HUES48 (cell line): ENCODE measurements around the gene PDGFRB.

Source experiments
- H3K27ac ChIP-seq: one replicate; pipeline ENCODE4 v1.7.0; 2013; ENCODE audit warnings: low read depth, low read length, inconsistent platforms
- H3K27me3 ChIP-seq: 2 replicates; pipeline ENCODE4 v1.6.1; 2013; ENCODE audit warnings: mild to moderate bottlenecking, low read length; ENCODE audit not compliant: control insufficient read depth, insufficient read depth
- H3K36me3 ChIP-seq: 2 replicates; pipeline ENCODE4 v1.6.1; 2013; ENCODE audit warnings: low read length; ENCODE audit not compliant: control insufficient read depth, insufficient read depth
- H3K4me1 ChIP-seq: 2 replicates; pipeline ENCODE4 v1.6.1; 2013; ENCODE audit warnings: mild to moderate bottlenecking, low read length; ENCODE audit not compliant: control insufficient read depth, insufficient read depth
- H3K4me3 ChIP-seq: 2 replicates; pipeline ENCODE4 v1.5.1; 2013; ENCODE audit warnings: mild to moderate bottlenecking, low read depth, low read length
- H3K9ac ChIP-seq: 2 replicates; pipeline ENCODE4 v1.6.1; 2013; ENCODE audit warnings: mild to moderate bottlenecking, low read depth, low read length, moderate library complexity
- H3K9me3 ChIP-seq: 2 replicates; pipeline ENCODE4 v1.6.1; 2013; ENCODE audit warnings: low read length; ENCODE audit not compliant: control insufficient read depth, insufficient read depth

Gene PDGFRB

DNA sequence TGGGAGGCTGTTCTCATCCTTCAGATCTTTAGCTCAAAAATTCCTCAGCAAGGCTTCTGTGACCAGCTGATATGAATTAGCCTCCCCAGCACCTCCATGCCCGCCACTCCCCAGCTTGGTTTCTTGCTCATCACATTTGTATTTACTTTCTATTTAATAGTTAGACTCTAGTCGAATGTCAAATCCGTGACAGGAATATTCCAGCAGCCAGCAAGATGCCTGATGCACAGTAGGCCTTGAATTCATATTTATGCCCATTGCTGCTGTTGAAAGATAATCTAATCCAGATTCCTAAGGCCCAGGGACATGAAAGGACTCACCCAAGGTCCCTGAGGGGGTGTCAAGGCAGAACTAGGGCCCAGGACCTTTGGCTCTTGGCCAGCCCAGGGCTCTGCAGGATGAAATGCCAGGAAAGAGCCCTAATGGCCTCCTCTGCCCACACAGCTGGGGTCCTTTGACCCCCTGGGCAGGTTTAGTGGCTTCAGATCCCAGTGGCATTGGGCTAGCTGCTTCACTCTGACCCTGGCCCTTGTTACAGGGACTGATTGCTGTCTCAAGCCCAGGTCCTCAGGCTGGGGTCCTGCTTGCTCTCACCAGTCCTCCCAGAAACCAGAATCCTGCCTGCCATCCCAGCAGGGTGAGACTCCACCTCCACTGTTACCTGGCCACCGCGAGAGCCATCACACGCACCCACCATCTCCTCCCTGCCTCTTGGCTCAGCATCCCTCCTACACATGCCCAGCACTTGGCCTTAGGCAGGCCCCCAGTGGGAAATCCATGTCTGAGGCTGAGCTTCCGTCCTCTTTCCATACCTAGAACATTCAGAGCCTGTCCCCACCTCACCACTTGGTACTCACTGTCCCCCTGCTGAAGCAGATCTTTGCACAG is 76.6 kb downstream of the PDGFRB start:
- no peak overlapping the region for H3K9ac ChIP-seq
- no peaks in the 10 kb centered on the region for H3K27me3 ChIP-seq
- H3K36me3 ChIP-seq, result no peaks in the 10 kb centered on the region
- no peak overlapping the region for H3K27ac ChIP-seq
- no peak overlapping the region for H3K4me3 ChIP-seq
- no peaks in the 10 kb centered on the region for H3K9me3 ChIP-seq
- peaks cover 7% of the 10 kb centered on the region for H3K4me1 ChIP-seq

DNA sequence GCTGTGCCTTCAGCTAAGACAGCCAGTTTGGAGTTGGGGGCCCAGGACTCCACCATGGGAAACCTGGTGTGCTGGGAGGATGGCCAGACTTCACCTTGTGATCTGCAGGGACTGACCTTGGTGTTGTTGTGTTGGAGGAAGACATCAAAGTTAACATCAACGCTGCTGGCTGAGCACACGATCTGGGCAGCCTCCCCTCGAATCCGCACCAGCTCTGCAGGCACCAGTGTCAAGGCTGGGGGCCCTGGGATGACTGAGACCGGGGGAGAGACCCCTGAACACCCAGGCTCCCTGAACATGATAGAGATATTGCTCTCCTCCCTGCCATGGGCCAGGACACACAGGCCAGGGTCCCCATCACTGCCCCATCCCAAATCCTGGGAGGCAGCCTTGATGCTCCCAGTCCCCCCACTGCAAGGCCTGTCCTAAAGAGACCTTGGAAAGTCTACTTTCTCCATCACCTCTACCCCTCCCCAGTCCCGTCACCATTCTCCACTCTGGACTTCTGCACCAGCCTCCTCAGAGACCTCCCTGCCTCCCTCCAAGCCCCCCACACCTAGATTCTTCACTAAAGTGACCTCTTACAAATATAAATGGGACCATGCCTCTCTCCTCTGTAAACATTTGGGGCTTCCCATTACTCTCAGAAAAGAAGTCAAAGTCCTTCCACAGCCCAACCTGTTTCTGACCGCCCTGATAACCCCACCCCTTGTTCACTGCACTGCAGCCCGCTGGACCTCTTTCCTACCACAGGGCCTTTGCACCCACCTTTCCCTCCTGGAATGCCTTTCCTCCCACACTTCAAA is 77.4 kb downstream of the PDGFRB start:
- H3K36me3 ChIP-seq, result no peaks in the 10 kb centered on the region
- no peaks in the 10 kb centered on the region for H3K27me3 ChIP-seq
- peaks cover 7% of the 10 kb centered on the region for H3K4me1 ChIP-seq
- H3K9me3 ChIP-seq, result no peaks in the 10 kb centered on the region
- no peak overlapping the region for H3K27ac ChIP-seq
- no peak overlapping the region for H3K9ac ChIP-seq
- no peak overlapping the region for H3K4me3 ChIP-seq

DNA sequence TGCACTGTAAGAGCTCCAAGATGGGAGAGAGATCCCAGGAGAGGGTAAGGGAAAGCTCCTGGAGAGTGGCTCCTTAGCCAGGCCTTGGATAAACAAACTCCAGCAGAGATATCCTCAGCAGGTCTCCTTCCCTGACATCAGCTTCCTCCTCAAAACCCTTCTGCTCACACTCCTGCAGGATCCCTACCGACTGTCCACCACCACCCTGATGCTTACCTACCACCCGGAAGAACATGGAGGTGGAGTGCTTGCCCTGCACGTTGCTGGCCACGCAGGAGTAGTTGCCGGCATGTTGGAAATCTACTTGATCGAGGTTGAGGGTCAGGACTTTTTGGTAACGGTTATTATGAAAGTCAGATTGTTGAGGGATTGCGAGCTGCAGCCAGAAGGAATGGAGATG is 78.6 kb downstream of the PDGFRB start:
- Histone ChIP-seq H3K27me3 (no peaks in the 10 kb centered on the region), H3K4me3 (no peak overlapping the region), H3K27ac (no peak overlapping the region), H3K9me3 (no peaks in the 10 kb centered on the region), H3K4me1 (peaks cover 4% of the 10 kb centered on the region), H3K36me3 (no peaks in the 10 kb centered on the region), H3K9ac (no peak overlapping the region)

DNA sequence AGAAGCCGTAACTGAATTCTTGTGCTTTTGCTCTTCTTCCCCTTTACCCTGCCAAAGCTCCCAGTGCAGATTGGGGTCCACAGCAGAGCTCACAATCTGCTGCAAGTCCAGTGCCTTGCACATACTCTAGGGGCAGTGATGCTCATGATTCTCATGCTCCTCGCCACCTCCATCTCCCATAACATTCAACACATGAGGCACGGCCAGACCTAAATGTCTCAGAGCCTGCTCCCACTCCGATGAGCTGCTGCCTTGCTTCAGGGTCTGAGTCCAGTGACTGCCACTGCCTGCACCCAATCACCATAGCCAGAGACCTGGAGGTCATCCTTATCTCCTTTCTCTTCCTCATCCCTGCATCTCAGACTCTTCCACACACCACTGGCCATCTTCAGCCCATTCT is 79.8 kb downstream of the PDGFRB start:
- Histone ChIP-seq H3K27me3 (no peaks in the 10 kb centered on the region), H3K36me3 (no peaks in the 10 kb centered on the region), H3K9ac (no peak overlapping the region), H3K9me3 (no peaks in the 10 kb centered on the region), H3K4me3 (no peak overlapping the region), H3K27ac (no peak overlapping the region), H3K4me1 (no peaks in the 10 kb centered on the region)

DNA sequence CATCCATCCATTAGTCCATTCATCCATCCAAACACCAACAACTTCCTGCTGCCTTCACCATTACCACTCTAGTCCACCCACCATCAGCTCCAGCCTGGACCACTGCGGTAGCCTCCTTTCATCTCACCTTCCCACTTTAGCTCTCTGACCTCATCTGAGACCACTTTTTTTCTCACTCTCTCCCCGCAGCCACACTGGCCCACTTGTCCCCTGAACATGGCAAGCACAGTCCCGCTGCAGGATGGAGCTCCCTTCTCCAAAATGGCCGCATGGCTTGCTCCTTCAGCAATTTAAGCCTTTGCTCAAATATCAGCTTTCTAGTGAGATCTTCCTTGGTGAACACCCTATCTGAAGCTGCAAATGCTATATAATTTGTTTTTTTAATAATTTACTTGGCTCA is 80.4 kb downstream of the PDGFRB start:
- H3K27ac ChIP-seq, result no peak overlapping the region
- H3K9me3 ChIP-seq, result no peaks in the 10 kb centered on the region
- H3K4me1 ChIP-seq, result no peaks in the 10 kb centered on the region
- no peaks in the 10 kb centered on the region for H3K27me3 ChIP-seq
- H3K4me3 ChIP-seq, result no peak overlapping the region
- H3K9ac ChIP-seq, result no peak overlapping the region
- no peaks in the 10 kb centered on the region for H3K36me3 ChIP-seq

DNA sequence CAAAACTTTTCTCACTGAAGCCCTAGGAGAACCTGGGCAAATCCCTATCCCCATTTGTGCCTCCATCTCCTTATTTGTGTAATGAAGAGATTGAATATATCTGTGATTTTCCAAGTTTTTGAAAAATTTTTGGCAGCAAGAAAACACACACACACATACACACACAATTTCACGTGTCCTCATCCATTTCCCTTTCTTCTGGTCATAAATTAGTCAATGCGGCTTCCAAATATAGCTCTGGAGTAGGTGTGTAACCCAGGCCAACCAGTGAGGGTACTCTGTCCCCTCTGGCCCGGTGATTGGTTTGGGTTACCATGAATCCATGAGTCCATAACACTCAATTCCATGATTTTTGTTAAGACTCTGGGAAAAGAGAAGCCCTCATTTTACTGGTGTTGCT is 82.0 kb downstream of the PDGFRB start:
- no peak overlapping the region for H3K4me3 ChIP-seq
- no peak overlapping the region for H3K27ac ChIP-seq
- H3K4me1 ChIP-seq, result no peaks in the 10 kb centered on the region

DNA sequence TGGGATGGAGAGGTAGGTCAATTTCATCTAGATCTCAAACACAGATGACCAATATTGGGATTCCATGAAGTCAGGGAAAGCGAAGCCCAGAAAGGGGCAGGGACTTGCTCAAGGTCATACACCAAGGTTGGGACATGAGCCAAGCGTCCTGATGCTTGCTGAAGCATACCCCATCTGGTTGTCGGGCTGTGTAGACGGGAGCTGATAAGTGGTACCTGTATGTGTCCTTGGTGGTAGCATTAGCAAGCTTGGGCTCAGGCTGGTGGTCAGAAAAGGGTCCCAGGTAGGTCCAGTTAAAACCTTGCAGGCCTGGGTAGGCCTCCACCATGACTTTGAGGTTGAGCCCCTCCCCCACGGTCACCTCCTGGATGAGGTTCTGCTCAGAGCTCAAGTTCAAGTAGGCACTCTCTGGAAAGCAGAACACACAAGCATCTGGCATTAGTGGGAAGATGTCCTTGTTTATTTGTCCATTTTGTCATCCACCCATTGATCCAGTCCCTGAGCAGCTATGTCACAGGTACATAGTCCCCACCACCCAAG is 82.5 kb downstream of the PDGFRB start:
- Histone ChIP-seq H3K9ac (no peak overlapping the region), H3K27me3 (no peaks in the 10 kb centered on the region), H3K27ac (no peak overlapping the region), H3K4me3 (no peak overlapping the region), H3K9me3 (no peaks in the 10 kb centered on the region), H3K36me3 (no peaks in the 10 kb centered on the region), H3K4me1 (no peaks in the 10 kb centered on the region)

More for the DNA sequence above, 82.0 kb downstream of the PDGFRB start:
- Histone ChIP-seq H3K9ac (no peak overlapping the region), H3K27me3 (no peaks in the 10 kb centered on the region), H3K36me3 (no peaks in the 10 kb centered on the region), H3K9me3 (no peaks in the 10 kb centered on the region)

DNA sequence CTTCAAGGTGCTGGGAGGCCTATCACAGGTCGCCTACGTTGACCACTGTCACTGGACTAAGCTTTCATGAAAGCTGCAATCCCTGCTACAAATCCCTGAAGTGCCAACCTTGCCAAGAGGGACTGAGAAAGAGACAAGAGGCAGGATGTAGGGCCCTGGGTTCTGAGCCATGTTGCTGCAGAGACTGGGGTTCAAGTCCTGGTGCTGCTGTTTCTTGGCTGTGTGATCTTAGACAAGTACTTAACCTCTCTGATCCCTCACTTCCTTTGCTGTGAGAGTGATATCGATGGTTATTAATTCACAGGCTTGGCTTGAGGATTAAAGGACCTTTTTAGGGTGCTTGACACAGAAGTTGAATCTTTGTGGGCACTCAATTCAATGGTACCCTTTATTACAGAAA is 84.8 kb downstream of the PDGFRB start:
- Histone ChIP-seq H3K27me3 (no peaks in the 10 kb centered on the region), H3K9me3 (no peaks in the 10 kb centered on the region), H3K27ac (no peak overlapping the region), H3K36me3 (no peaks in the 10 kb centered on the region), H3K4me1 (no peaks in the 10 kb centered on the region), H3K4me3 (no peak overlapping the region), H3K9ac (no peak overlapping the region)

DNA sequence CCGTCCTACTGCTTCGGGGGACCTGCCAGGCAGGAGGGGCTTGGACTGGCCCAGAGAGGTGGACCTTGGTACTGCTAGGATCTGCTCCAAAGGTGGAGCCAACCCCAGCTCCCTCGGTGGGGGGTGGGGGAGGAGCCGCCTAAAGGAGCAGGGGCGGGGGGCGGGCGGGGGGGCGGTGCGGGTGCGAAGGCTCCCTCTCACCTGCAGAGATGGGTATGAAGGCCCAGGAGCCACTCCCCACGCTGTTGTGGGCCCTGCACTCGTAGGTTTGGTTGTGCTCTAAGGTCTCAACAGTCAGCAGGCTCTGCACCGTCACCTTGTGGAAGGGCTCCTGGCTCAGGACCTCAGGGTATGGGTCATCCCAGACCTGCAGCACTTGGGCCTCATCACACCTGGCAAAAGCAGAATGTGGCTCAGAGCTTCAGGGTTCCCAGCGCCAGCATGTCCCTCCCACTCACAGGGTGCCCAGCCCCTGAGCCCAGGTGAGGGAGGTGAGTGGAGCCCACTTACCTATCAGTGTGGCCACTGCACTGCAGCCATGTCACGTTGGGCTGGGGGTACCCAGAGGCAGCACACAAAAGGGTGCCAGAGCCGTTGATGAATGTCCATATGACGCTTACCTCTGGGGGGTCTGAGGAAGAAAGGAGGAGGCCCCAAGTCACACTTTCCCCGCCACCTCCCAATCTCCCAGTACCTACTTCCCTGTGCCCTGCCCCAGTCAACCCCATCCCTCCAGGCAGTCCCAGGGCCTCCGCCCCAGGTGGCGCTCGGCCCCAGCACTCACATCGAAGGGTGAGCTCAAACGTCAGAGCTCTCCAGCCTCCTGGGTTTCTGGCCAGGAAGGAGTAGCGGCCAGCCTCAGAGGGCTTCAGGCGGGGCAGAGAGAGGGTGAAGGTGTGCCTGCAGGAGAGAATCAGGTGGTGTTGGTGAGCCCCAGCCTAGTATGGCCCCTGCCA is 85.7 kb downstream of the PDGFRB start:
- no peaks in the 10 kb centered on the region for H3K9me3 ChIP-seq

DNA sequence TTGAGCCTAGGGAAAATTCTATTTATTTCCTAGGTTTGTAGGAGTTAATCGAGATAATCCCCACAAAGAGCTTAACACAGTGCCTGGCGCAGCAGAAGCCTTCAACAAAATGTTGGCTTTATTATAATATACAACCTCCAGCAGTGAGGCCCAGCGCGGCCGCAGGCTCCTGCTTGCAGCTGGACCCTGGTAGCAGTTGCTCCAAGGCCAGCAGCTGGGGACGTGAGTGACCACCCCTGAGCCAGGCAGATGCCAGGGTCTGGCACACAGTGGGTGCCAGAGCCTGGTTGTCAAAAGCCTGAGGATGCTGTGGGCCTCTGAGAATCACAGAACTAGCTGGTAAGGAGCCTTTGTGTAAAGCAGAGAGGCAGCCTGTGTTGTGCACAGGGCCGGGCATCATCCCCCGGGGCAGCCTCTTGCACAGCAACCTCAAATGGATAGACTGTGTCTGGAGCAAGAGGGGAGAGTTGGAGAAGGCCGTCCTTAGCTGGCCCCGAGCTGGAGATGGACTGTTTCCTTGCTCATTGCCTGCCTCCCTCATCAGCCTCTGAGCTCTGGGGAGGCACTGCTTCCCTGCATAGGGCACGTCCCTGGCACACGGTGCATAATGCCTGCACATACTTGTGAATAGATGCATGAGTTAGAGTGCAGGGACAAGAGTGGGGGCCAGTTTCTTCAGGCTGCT is 86.5 kb downstream of the PDGFRB start:
- H3K4me1 ChIP-seq, result no peaks in the 10 kb centered on the region

More for the DNA sequence above, 85.7 kb downstream of the PDGFRB start:
- Histone ChIP-seq H3K27me3 (no peaks in the 10 kb centered on the region), H3K36me3 (no peaks in the 10 kb centered on the region), H3K4me1 (no peaks in the 10 kb centered on the region), H3K4me3 (no peak overlapping the region), H3K9ac (no peak overlapping the region), H3K27ac (no peak overlapping the region)

More for the DNA sequence above, 86.5 kb downstream of the PDGFRB start:
- H3K27ac ChIP-seq, result no peak overlapping the region
- H3K9me3 ChIP-seq, result no peaks in the 10 kb centered on the region
- H3K27me3 ChIP-seq, result no peaks in the 10 kb centered on the region
- no peaks in the 10 kb centered on the region for H3K36me3 ChIP-seq
- no peak overlapping the region for H3K4me3 ChIP-seq
- H3K9ac ChIP-seq, result no peak overlapping the region
